HuH-7 (cell line): ENCODE measurements around the gene PHF12.

Experiments used
- DNase-seq: peaks from one replicate; pipeline ENCODE4 v3.0.0; 2011; ENCODE audit warnings: low spot score

Gene PHF12

GRCh38 chr17:28857905-28858800 is 93.2 kb downstream of the PHF12 start:
- DNase-seq = no peak

GRCh38 chr17:28856028-28856574 is 95.2 kb downstream of the PHF12 start:
- DNase-seq = no peak

GRCh38 chr17:28855336-28855679 is 96.0 kb downstream of the PHF12 start:
- DNase-seq = no peak
